Liver (tissue), 9 donors: ENCODE data around the gene ARHGEF28. TPM values are rescaled to one million over a fixed set of nuclear protein-coding genes. Genes with fewer than 3 reads are reported as not detected.

Source experiments
- DNase-seq: peaks from one replicate; pipeline ENCODE4 v3.0.0-alpha.2; 2017; ENCODE audit warnings: low spot score
- H3K27ac ChIP-seq, 2 donors: one replicate each; pipeline ENCODE4 v1.7.0; 2013; ENCODE audit warnings: inconsistent platforms in 2 of 2, low read length in 2 of 2, control low read depth in 1 of 2, low read depth in 1 of 2, mild to moderate bottlenecking in 1 of 2
- H3K27me3 ChIP-seq, 4 donors: one replicate each; pipeline versions ENCODE4 v1.6.1 to v1.7.0; 2013; ENCODE audit warnings: low read length in 3 of 4, inconsistent platforms in 1 of 4, mild to moderate bottlenecking in 1 of 4, moderate library complexity in 1 of 4; ENCODE audit not compliant: control insufficient read depth in 4 of 4, insufficient read depth in 4 of 4
- H3K36me3 ChIP-seq, 4 donors: one replicate each; pipeline versions ENCODE4 v1.6.1 to v1.7.0; 2013; ENCODE audit warnings: low read length in 3 of 4, mild to moderate bottlenecking in 3 of 4, low read depth in 1 of 4, moderate library complexity in 1 of 4; ENCODE audit not compliant: control insufficient read depth in 4 of 4, insufficient read depth in 3 of 4
- H3K4me1 ChIP-seq, 4 donors: one replicate each; pipeline versions ENCODE4 v1.6.1 to v1.7.0; 2013; ENCODE audit warnings: low read length in 3 of 4, mild to moderate bottlenecking in 3 of 4, moderate library complexity in 1 of 4; ENCODE audit not compliant: control insufficient read depth in 4 of 4, insufficient read depth in 4 of 4
- H3K4me3 ChIP-seq, 3 donors: one replicate each; pipeline versions ENCODE4 v1.6.1 to v1.7.0; 2013; ENCODE audit warnings: low read length in 3 of 3, control low read depth in 1 of 3, low read depth in 1 of 3, mild to moderate bottlenecking in 1 of 3
- H3K9ac ChIP-seq, 2 donors: one replicate each; pipeline ENCODE4 v1.7.0; 2013; ENCODE audit warnings: low read length in 2 of 2, mild to moderate bottlenecking in 2 of 2, moderate library complexity in 2 of 2, control low read depth in 1 of 2, low read depth in 1 of 2
- H3K9me3 ChIP-seq, 4 donors: one replicate each; pipeline versions ENCODE4 v1.6.1 to v1.7.0; 2013; ENCODE audit warnings: low read length in 3 of 4; ENCODE audit not compliant: control insufficient read depth in 4 of 4
- EGR1 ChIP-seq, 2 donors: IDR thresholded peaks; 2 replicates each; pipeline ENCODE4 v1.6.1; 2016 to 2018; ENCODE audit warnings: antibody characterized with exemption in 2 of 2, low read depth in 2 of 2
- FOXA1 ChIP-seq: IDR thresholded peaks from 2 replicates; pipeline ENCODE4 v1.6.1; 2016; ENCODE audit warnings: antibody characterized with exemption
- FOXA2 ChIP-seq: IDR thresholded peaks from 2 replicates; pipeline ENCODE4 v1.6.1; 2016; ENCODE audit warnings: antibody characterized with exemption
- GABPA ChIP-seq, 2 donors: IDR thresholded peaks in 1 of 2; conservative IDR thresholded peaks in 1 of 2; 2 replicates each; pipeline ENCODE4 v1.6.1; 2016; ENCODE audit warnings: antibody characterized with exemption in 2 of 2, mild to moderate bottlenecking in 1 of 2, moderate library complexity in 1 of 2
- HNF4A ChIP-seq, 2 donors: conservative IDR thresholded peaks; 2 replicates each; pipeline ENCODE4 v1.6.1; 2016; ENCODE audit warnings: antibody characterized with exemption in 2 of 2, mild to moderate bottlenecking in 2 of 2
- HNF4G ChIP-seq: IDR thresholded peaks from 2 replicates; pipeline ENCODE4 v1.6.1; 2016; ENCODE audit warnings: antibody characterized with exemption
- JUND ChIP-seq, 2 donors: IDR thresholded peaks; 2 replicates each; pipeline ENCODE4 v1.6.1; 2016; ENCODE audit warnings: antibody characterized with exemption in 2 of 2
- NR2F2 ChIP-seq: IDR thresholded peaks from 2 replicates; pipeline ENCODE4 v1.6.1; 2016; ENCODE audit warnings: antibody characterized with exemption
- RAD21 ChIP-seq, 2 donors: IDR thresholded peaks; 2 replicates each; pipeline ENCODE4 v1.6.1; 2016; ENCODE audit warnings: antibody characterized with exemption in 2 of 2, mild to moderate bottlenecking in 2 of 2
- RXRA ChIP-seq, 2 donors: IDR thresholded peaks; 2 replicates each; pipeline ENCODE4 v1.6.1; 2017 to 2018; ENCODE audit warnings: antibody characterized with exemption in 2 of 2, mild to moderate bottlenecking in 1 of 2
- SP1 ChIP-seq: IDR thresholded peaks from 2 replicates; pipeline ENCODE4 v1.6.1; 2018; ENCODE audit warnings: antibody characterized with exemption, mild to moderate bottlenecking
- TAF1 ChIP-seq: conservative IDR thresholded peaks from 2 replicates; pipeline ENCODE4 v1.6.1; 2016; ENCODE audit warnings: antibody characterized with exemption, mild to moderate bottlenecking
- YY1 ChIP-seq: IDR thresholded peaks from 2 replicates; pipeline ENCODE4 v1.6.1; 2016; ENCODE audit warnings: antibody characterized with exemption, mild to moderate bottlenecking
- WGBS: extraction: QIAGEN DNeasy Blood & Tissue Kit; methylation state at CpG from one replicate; pipeline ENCODE4 v1.1.7; 2013; 5-methylcytosine and 5-hydroxymethylcytosine counted together
- polyA plus RNA-seq, 2 donors: library from polyadenylated mRNA; stranded (reverse) in 1 of 2; unstranded in 1 of 2; fragments of 200-250 nt in 1 of 2; fragments of >200 nt in 1 of 2; fragmentation: Nextera tagmentation in 1 of 2; extraction: Ambion mirVana in 1 of 2; gene quantifications; one replicate each; pipeline versions ENCODE4 v1.2.1 to v1.2.3, GENCODE V29; 2013 to 2015
- total RNA-seq, 2 donors: library from RNA; depleted of rRNA; stranded (reverse); fragments of >200 nt; gene quantifications; one replicate each; pipeline ENCODE4 v1.2.3, GENCODE V29; 2014
- TF ChIP-seq, protein P1 (sequence below): IDR thresholded peaks from 2 replicates; pipeline ENCODE4 v1.6.1; 2016; ENCODE audit warnings: antibody characterized with exemption
- TF ChIP-seq, protein P2 (sequence below): IDR thresholded peaks from 2 replicates; pipeline ENCODE4 v1.6.1; 2016; ENCODE audit warnings: antibody characterized with exemption, mild to moderate bottlenecking
- TF ChIP-seq, protein P3 (sequence below): fragments of 150-350 bp; IDR thresholded peaks from 2 replicates; pipeline ENCODE4 v1.5.1; 2017; ENCODE audit warnings: improper control_type of control experiment, low read depth, low read length; ENCODE audit not compliant: missing input control
- TF ChIP-seq, protein P4 (sequence below): IDR thresholded peaks from 2 replicates; pipeline ENCODE4 v1.6.1; 2016; ENCODE audit warnings: antibody characterized with exemption
- donor health status: healthy.
- donor health status: healthy.
- donor health status: healthy.
- donor health status: healthy.
- donor health status: healthy.

Gene ARHGEF28
- total and polyA plus RNA-seq, 4 donors, result 1.6 to 13.9 (median 3.6) TPM

DNA sequence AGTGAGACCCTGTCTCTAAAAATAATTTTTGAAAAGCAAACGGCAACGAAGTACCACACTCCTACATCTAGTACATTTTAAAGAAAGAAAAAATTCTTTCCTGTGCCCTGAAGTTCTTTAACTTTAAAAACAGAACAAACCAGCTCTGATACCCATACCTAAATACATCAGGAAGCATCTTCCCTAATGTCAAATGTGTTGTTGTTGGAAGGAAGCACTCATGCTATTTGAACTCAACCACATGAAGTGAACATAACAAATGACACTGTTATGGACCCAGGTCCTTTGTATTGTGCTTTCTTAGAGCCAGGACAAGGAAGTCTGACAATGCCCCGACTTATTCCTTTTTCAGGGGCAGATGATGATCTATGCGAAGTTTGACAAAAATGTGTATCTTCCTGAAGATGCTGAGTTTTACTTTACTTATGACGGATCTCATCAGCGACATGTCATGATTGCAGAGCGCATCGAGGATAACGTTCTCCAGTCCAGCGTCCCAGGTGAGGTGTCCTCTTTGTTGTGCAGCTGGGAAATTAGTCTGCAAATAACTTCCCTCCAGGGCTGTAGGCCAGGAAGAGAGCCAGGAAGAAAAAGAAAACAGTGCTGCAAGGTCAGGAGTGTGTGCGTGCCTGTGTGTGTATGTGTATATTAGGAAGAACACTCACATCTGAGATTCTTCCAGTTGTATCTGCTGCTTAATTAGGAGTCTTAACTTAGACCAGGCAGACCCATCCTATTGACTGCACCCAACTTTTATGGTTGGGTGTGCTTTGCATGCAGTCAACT is 123.7 kb downstream of the ARHGEF28 start:
- no peak overlapping the region for H3K4me3 ChIP-seq
- TF ChIP-seq, protein P1, sequence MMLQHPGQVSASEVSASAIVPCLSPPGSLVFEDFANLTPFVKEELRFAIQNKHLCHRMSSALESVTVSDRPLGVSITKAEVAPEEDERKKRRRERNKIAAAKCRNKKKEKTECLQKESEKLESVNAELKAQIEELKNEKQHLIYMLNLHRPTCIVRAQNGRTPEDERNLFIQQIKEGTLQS, result no peak
- TF ChIP-seq YY1 (no peak), EGR1 (IDR thresholded peaks at IDR 0.05; ENCODE audit: low read depth in 2 of 2) (no peak), RAD21 (IDR thresholded peaks at IDR 0.05) (no peak), TAF1 (no peak), GABPA (IDR thresholded peaks at IDR 0.05 in 1 of 2, conservative IDR thresholded peaks at IDR 0.05 in 1 of 2) (no peak), RXRA (IDR thresholded peaks at IDR 0.05) (no peak), NR2F2 (no peak), JUND (IDR thresholded peaks at IDR 0.05) (no peak), FOXA1 (no peak), SP1 (no peak), HNF4A (conservative IDR thresholded peaks at IDR 0.05) (no peak), FOXA2 (no peak), HNF4G (no peak)
- TF ChIP-seq, protein P2, sequence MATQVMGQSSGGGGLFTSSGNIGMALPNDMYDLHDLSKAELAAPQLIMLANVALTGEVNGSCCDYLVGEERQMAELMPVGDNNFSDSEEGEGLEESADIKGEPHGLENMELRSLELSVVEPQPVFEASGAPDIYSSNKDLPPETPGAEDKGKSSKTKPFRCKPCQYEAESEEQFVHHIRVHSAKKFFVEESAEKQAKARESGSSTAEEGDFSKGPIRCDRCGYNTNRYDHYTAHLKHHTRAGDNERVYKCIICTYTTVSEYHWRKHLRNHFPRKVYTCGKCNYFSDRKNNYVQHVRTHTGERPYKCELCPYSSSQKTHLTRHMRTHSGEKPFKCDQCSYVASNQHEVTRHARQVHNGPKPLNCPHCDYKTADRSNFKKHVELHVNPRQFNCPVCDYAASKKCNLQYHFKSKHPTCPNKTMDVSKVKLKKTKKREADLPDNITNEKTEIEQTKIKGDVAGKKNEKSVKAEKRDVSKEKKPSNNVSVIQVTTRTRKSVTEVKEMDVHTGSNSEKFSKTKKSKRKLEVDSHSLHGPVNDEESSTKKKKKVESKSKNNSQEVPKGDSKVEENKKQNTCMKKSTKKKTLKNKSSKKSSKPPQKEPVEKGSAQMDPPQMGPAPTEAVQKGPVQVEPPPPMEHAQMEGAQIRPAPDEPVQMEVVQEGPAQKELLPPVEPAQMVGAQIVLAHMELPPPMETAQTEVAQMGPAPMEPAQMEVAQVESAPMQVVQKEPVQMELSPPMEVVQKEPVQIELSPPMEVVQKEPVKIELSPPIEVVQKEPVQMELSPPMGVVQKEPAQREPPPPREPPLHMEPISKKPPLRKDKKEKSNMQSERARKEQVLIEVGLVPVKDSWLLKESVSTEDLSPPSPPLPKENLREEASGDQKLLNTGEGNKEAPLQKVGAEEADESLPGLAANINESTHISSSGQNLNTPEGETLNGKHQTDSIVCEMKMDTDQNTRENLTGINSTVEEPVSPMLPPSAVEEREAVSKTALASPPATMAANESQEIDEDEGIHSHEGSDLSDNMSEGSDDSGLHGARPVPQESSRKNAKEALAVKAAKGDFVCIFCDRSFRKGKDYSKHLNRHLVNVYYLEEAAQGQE, result no peak
- TF ChIP-seq, protein P3, sequence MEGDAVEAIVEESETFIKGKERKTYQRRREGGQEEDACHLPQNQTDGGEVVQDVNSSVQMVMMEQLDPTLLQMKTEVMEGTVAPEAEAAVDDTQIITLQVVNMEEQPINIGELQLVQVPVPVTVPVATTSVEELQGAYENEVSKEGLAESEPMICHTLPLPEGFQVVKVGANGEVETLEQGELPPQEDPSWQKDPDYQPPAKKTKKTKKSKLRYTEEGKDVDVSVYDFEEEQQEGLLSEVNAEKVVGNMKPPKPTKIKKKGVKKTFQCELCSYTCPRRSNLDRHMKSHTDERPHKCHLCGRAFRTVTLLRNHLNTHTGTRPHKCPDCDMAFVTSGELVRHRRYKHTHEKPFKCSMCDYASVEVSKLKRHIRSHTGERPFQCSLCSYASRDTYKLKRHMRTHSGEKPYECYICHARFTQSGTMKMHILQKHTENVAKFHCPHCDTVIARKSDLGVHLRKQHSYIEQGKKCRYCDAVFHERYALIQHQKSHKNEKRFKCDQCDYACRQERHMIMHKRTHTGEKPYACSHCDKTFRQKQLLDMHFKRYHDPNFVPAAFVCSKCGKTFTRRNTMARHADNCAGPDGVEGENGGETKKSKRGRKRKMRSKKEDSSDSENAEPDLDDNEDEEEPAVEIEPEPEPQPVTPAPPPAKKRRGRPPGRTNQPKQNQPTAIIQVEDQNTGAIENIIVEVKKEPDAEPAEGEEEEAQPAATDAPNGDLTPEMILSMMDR, result no peak
- TF ChIP-seq, protein P4, sequence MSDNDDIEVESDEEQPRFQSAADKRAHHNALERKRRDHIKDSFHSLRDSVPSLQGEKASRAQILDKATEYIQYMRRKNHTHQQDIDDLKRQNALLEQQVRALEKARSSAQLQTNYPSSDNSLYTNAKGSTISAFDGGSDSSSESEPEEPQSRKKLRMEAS, result no peak
- 89% methylated on average over 11 of the region's 11 CpGs for WGBS
- H3K9me3 ChIP-seq, result no peaks in the 10 kb centered on the region
- no peak for DNase-seq
- peaks cover 0 to 7% (median 4%) of the 10 kb centered on the region in 4 donors for H3K4me1 ChIP-seq
- H3K36me3 ChIP-seq, result peaks cover 0 to 8% (median 3%) of the 10 kb centered on the region in 4 donors
- no peak overlapping the region for H3K27ac ChIP-seq
- no peak overlapping the region for H3K9ac ChIP-seq
- H3K27me3 ChIP-seq, result no peaks in the 10 kb centered on the region

DNA sequence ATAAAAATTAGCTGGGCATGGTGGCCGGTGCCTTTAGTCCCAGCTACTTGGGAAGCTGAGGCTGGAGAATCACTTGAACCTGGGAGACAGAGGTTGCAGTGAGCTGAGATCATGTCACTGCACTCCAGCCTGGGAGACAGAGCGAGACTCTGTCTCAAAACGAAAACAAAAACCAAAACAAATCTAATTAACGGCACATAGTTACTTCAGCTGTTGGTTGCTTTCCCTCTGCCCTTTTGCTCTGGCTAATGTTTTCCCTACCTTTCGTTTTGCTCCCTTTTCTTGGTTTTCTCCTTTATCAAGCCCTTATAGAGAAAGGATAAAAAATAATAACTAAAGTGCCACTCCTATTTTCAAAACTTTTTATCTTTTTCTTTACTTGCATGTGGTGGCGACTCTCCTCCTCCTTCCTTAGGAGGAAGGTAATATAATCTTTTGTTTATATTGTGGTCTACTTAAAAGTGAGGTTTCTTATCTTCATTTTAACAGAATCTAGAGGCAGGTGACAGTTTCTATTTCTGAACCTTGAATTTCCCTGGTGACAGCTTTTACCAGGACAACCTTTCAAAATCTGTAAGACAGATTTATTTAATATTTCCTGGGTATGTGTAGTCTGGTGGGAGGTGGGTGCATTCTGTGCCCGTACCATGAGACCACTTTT is 125.4 kb downstream of the ARHGEF28 start:
- no peaks in the 10 kb centered on the region for H3K9me3 ChIP-seq
- no peaks in the 10 kb centered on the region for H3K27me3 ChIP-seq
- no peak overlapping the region for H3K27ac ChIP-seq
- no peak overlapping the region for H3K9ac ChIP-seq
- H3K36me3 ChIP-seq, result peaks cover 0 to 8% (median 3%) of the 10 kb centered on the region in 4 donors
- 80% methylated on average over 7 of the region's 7 CpGs for WGBS
- no peak overlapping the region for H3K4me3 ChIP-seq
- H3K4me1 ChIP-seq, result peaks cover 0 to 4% (median 0%) of the 10 kb centered on the region in 4 donors
- no peak for DNase-seq
- no peak for TF ChIP-seq HNF4A (conservative IDR thresholded peaks at IDR 0.05)
- no peak for TF ChIP-seq FOXA1
- TF ChIP-seq, protein P1, result no peak
- no peak for TF ChIP-seq YY1
- no peak for TF ChIP-seq FOXA2
- no peak for TF ChIP-seq JUND (IDR thresholded peaks at IDR 0.05)
